GM12891 (cell line): ENCODE results near the gene ST6GALNAC3.

Experiments used
- PAX5 ChIP-seq: IDR thresholded peaks from 2 replicates; pipeline ENCODE4 v1.6.1; 2011; ENCODE audit warnings: low read length, moderate library complexity, mild to moderate bottlenecking; ENCODE audit not compliant: insufficient read depth, severe bottlenecking
- POLR2A ChIP-seq: IDR thresholded peaks from 2 replicates; pipeline ENCODE4 v1.6.1; 2011; ENCODE audit warnings: low read depth, low read length, control low read depth
- POLR2AphosphoS5 ChIP-seq: IDR thresholded peaks from 2 replicates; pipeline ENCODE4 v1.6.1; 2011; ENCODE audit warnings: low read depth, low read length, control low read depth
- POU2F2 ChIP-seq: IDR thresholded peaks from 2 replicates; pipeline ENCODE4 v1.6.1; 2011; ENCODE audit warnings: low read depth, mild to moderate bottlenecking, control low read depth, low read length, moderate library complexity
- SPI1 ChIP-seq: IDR thresholded peaks from 2 replicates; pipeline ENCODE4 v1.6.1; 2011; ENCODE audit warnings: low read depth, low read length, control low read depth
- TAF1 ChIP-seq: IDR thresholded peaks from 2 replicates; pipeline ENCODE4 v1.6.1; 2011; ENCODE audit warnings: low read depth, low read length, control low read depth

DNA sequence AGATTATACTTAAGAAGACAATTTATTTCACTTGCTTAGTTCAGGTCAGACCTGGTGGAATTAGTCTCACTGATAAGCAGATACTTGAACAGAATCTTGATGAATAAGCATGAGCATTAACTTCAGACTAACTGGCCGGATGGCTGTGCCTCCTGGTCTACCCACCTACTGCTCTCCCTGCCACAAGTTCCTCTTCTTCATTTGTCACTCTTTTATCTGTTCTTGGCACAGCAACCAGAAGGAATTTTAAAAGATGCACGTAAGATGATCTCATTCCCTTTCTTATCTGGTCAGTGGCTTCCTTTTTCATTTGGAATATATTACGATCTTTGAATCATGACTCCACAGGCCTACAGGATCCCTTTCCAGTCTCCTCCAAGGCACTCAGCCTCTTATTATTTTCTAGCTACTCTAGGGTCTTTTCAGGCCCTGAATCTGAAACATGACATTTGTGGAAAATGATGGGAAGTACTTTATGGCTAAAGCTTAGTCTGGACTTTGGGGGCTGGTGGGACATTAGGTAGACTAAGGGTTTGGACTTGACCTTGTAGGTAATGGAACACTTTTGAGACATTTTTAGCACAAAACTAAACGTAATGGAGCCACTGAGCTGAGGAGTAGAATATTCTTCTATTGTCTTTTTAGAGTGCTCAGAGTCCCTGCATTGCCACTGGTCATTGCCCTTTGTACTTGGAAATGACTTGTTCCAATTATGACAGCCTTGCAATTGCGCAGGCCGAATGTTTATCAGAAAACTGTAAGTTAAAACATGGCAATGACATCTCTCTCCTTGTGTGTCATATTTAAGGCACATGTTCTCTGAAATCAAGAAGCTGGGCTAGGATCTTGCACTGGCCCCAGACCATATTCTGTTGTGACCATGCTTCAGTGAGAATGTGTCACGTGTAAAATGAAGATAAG, 16.0 kb downstream of the ST6GALNAC3 start:
- TF ChIP-seq POLR2A (no peak), SPI1 (no peak), POLR2AphosphoS5 (no peak), TAF1 (no peak), POU2F2 (no peak), PAX5 (no peak)
